K562 (cell line): ENCODE results near the gene PLEKHM3. TPM values are rescaled to one million over a fixed set of nuclear protein-coding genes. Genes with fewer than 3 reads are reported as not detected.
"Not testable (repeated sequence)": the region's sequence is repeated elsewhere in the genome, so short reads cannot be mapped to it uniquely, and the experiment has no call there.

ENCODE experiments used
- ATAC-seq: fragments of 200-7000 bp; cut with Tn5 transposase; 3 replicates; pipeline ENCODE4 v1.9.1; 2020; ENCODE audit warnings: moderate library complexity
- BruUV-seq: library from RNA; stranded (reverse); fragments of 400-500 nt; replicated peaks from 2 replicates; lab custom pipeline; 2021; lab: Mats Ljungman, UMichigan
- CTCF ChIA-PET: fragments of 300-600 bp; formaldehyde crosslinking; extraction: SDS; loops from one replicate; lab custom pipeline; 2021; ENCODE audit warnings: low intra/inter-chr PET ratio; lab: Yijun Ruan, JAX
- POLR2A ChIA-PET: fragments of 300-600, 350-650 bp; sonication (Branson Sonifier 250); formaldehyde crosslinking; extraction: SDS; loops from one replicate; lab custom pipeline; 2021; ENCODE audit warnings: antibody characterized with exemption, inconsistent platforms; lab: Yijun Ruan, JAX
- DNase-seq, 4 experiments: peaks; one replicate each; pipeline versions ENCODE4 v3.0.0 to v3.0.0-alpha.2; 2011 to 2018; ENCODE audit warnings: low spot score in 3 of 4, mixed read lengths in 3 of 4; ENCODE audit errors: extremely low read depth in 1 of 4
- FAIRE-seq: peaks from 2 replicates; lab custom pipeline; 2011; peaks lifted over from hg19 to GRCh38; lab: Jason Lieb, UNC
- H2AFZ ChIP-seq: 2 replicates; pipeline ENCODE4 v1.6.0; 2011; ENCODE audit warnings: low read depth, low read length, control low read depth, inconsistent platforms
- H3K27ac ChIP-seq: fragments of 200-600 bp; 3 replicates; pipeline ENCODE4 v1.8.0; 2011; ENCODE audit warnings: low read depth, mild to moderate bottlenecking, control low read depth, inconsistent platforms, low read length, moderate library complexity, mixed read lengths; ENCODE audit errors: extremely low read depth
- H3K27me3 ChIP-seq, 2 experiments: fragments of 300-600 bp in 1 of 2; 2 replicates in 1 of 2; 3 replicates in 1 of 2; pipeline versions ENCODE4 v1.6.0 to v1.8.0; 2011; ENCODE audit warnings: inconsistent platforms in 2 of 2, low read length in 2 of 2, mild to moderate bottlenecking in 1 of 2, mixed read lengths in 1 of 2, moderate library complexity in 1 of 2; ENCODE audit not compliant: control insufficient read depth in 2 of 2, insufficient read depth in 2 of 2
- H3K36me3 ChIP-seq: fragments of 300-600 bp; 3 replicates; pipeline ENCODE4 v1.8.0; 2011; ENCODE audit warnings: mild to moderate bottlenecking, low read length, inconsistent platforms; ENCODE audit not compliant: control insufficient read depth, insufficient read depth
- H3K4me1 ChIP-seq, 2 experiments: fragments of 200-600 bp in 1 of 2; replicated peaks in 1 of 2; 2 replicates in 1 of 2; 3 replicates in 1 of 2; pipeline versions ENCODE4 v1.5.1 to v1.8.0; 2011; ENCODE audit warnings: inconsistent platforms in 2 of 2, low read length in 2 of 2, mild to moderate bottlenecking in 1 of 2, mixed read lengths in 1 of 2, moderate library complexity in 1 of 2; ENCODE audit not compliant: control insufficient read depth in 2 of 2, insufficient read depth in 2 of 2
- H3K4me2 ChIP-seq: 2 replicates; pipeline ENCODE4 v1.6.1; 2011; ENCODE audit warnings: low read length, control low read depth, inconsistent platforms, mixed read lengths; ENCODE audit not compliant: insufficient read depth
- H3K4me3 ChIP-seq: fragments of 200-600 bp; sonication (generic), shearing (Covaris generic); 2 replicates; pipeline ENCODE4 v1.5.1; 2016; ENCODE audit warnings: control low read depth, inconsistent platforms
- H3K79me2 ChIP-seq: fragments of 200-600 bp; 3 replicates; pipeline ENCODE4 v1.8.0; 2011; ENCODE audit warnings: low read length, inconsistent platforms; ENCODE audit not compliant: control insufficient read depth, insufficient read depth
- H3K9ac ChIP-seq, 2 experiments: 2 replicates each; pipeline versions ENCODE4 v1.6.0 to v1.6.1; 2011; ENCODE audit warnings: low read depth in 2 of 2, low read length in 2 of 2, control low read depth in 1 of 2, inconsistent platforms in 1 of 2, mild to moderate bottlenecking in 1 of 2, mixed read lengths in 1 of 2; ENCODE audit not compliant: insufficient read depth in 1 of 2
- H3K9me1 ChIP-seq: one replicate; pipeline ENCODE4 v1.6.0; 2011; ENCODE audit warnings: inconsistent platforms, mild to moderate bottlenecking, low read length, moderate library complexity; ENCODE audit not compliant: control insufficient read depth, insufficient read depth
- H3K9me3 ChIP-seq: replicated peaks from 2 replicates; pipeline ENCODE4 v1.5.1; 2011; ENCODE audit warnings: low read depth, low read length, inconsistent platforms; ENCODE audit not compliant: control insufficient read depth, insufficient read depth
- H4K20me1 ChIP-seq: replicated peaks from 2 replicates; pipeline ENCODE4 v1.6.1; 2011; ENCODE audit warnings: low read length, inconsistent platforms, mixed read lengths; ENCODE audit not compliant: control insufficient read depth, insufficient read depth
- ATF3 ChIP-seq, 2 experiments: fragments of 450-650 bp in 1 of 2; sonication (generic) in 1 of 2; formaldehyde crosslinking in 1 of 2; IDR thresholded peaks in 1 of 2; conservative IDR thresholded peaks in 1 of 2; 2 replicates each; pipeline versions ENCODE4 v1.6.1 to v1.8.1; 2016 to 2023; ENCODE audit warnings: mild to moderate bottlenecking in 2 of 2, moderate library complexity in 2 of 2, inconsistent platforms in 1 of 2, missing genetic modification reagents in 1 of 2
- ETV5 ChIP-seq: sonication (generic); formaldehyde crosslinking; IDR thresholded peaks from 2 replicates; pipeline ENCODE4 v1.4.0; 2020; ENCODE audit warnings: low read depth, mild to moderate bottlenecking, missing genetic modification reagents
- MIER1 ChIP-seq: fragments of 450-650 bp; IDR thresholded peaks from 2 replicates; pipeline ENCODE4 v1.6.1; 2016; ENCODE audit warnings: antibody characterized with exemption, mild to moderate bottlenecking, low read depth
- PHF8 ChIP-seq: fragments of 200-600 bp; sonication (generic); IDR thresholded peaks from 2 replicates; pipeline ENCODE4 v1.6.1; 2012; ENCODE audit warnings: mixed run types, mild to moderate bottlenecking, inconsistent platforms, low read length, moderate library complexity, borderline replicate concordance
- ZFX ChIP-seq: sonication (generic); formaldehyde crosslinking; IDR thresholded peaks from 2 replicates; pipeline ENCODE4 v1.8.0; 2022; ENCODE audit warnings: mild to moderate bottlenecking, missing genetic modification reagents, moderate library complexity
- ZNF134 ChIP-seq: fragments of 250-450 bp; sonication (Bioruptor Pico); conservative IDR thresholded peaks from 2 replicates; pipeline ENCODE4 v1.4.0; 2020
- ZNF277 ChIP-seq: fragments of 250-450 bp; sonication (Bioruptor Pico); IDR thresholded peaks from 2 replicates; pipeline ENCODE4 v1.8.0; 2022; ENCODE audit warnings: inconsistent platforms, mild to moderate bottlenecking, moderate library complexity, borderline replicate concordance
- WGBS: fragments of 100-300 bp; shearing (Covaris generic); methylation state at CpG from one replicate; pipeline ENCODE4 v1.1.6; 2016; ENCODE audit warnings: low coverage, mixed read lengths; ENCODE audit not compliant: insufficient coverage; ENCODE audit errors: missing lambda C conversion rate; 5-methylcytosine and 5-hydroxymethylcytosine counted together
- in situ Hi-C: fragments of 300-500 bp; cut with MboI; formaldehyde crosslinking; loops from 4 replicates; pipeline ENCODE4 v1.15.0; 2018; ENCODE audit warnings: inconsistent platforms, mixed read lengths
- intact Hi-C: fragments of 100-400 bp; cut with micrococcal nuclease; formaldehyde crosslinking; loops from 2 replicates; pipeline ENCODE4 v1.14.2; 2022
- polyA plus RNA-seq, 8 experiments: library from polyadenylated mRNA; depleted of rRNA in 4 of 8; stranded (reverse) in 5 of 8; unstranded in 3 of 8; fragments of >200 nt; fragmentation: Nextera tagmentation in 2 of 8; fragmentation: Illumina TruSeq in 1 of 8; extraction: Ambion mirVana in 2 of 8; extraction: Trizol in 1 of 8; gene quantifications; 2 replicates each; pipeline versions ENCODE4 v1.2.1 to v1.2.3, GENCODE V29; 2011 to 2014; ENCODE audit warnings: inconsistent platforms in 1 of 8, missing spikeins in 1 of 8
- total RNA-seq, 7 experiments: library from RNA; depleted of rRNA in 6 of 7; stranded (reverse); fragments of >200 nt in 6 of 7; fragmentation: Illumina TruSeq in 2 of 7; extraction: Trizol in 2 of 7; gene quantifications; 2 replicates each; pipeline versions ENCODE4 v1.2.1 to v1.2.3, GENCODE V29; 2011 to 2021; ENCODE audit warnings: low replicate concordance in 1 of 7

Gene PLEKHM3
- total and polyA plus RNA-seq, 9 of the 15 experiments (the other 6 are each of a cell fraction or from before 2014, with no cell fraction given), result 0.24 to 1.6 (median 1.0) TPM

GRCh38 chr2:207811658-207812057 lies 213.7 kb downstream of the PLEKHM3 start:
- H3K9me3 ChIP-seq; ATAC-seq; H3K4me1 ChIP-seq; H3K4me2 ChIP-seq; H3K9ac ChIP-seq; DNase-seq; H3K36me3 ChIP-seq; H3K27ac ChIP-seq; BruUV-seq; POLR2A ChIA-PET; H4K20me1 ChIP-seq; CTCF ChIA-PET; in situ Hi-C loops; H3K79me2 ChIP-seq; H3K27me3 ChIP-seq; FAIRE-seq; H3K4me3 ChIP-seq; H3K9me1 ChIP-seq; TF ChIP-seq ATF3 (CRISPR knock-in tag; conservative IDR thresholded peaks at IDR 0.05): not testable (repeated sequence)
- H2AFZ ChIP-seq, result 0 out of 2 replicates have a peak overlapping the region, but pooled peaks have one; percentile 40
- intact Hi-C loops, result loop anchor here (5.0 kb wide), 1 partner anchor 44 kb away; the partner anchor contains the start of gene FZD5
- WGBS, result 63% methylated on average over 10 of the region's 10 CpGs
- TF ChIP-seq ATF3 (IDR thresholded peaks at IDR 0.05), result 0 out of 2 replicates have a peak, but pooled peaks have one; percentile 7

GRCh38 chr2:207810200-207810788 lies 215.0 kb downstream of the PLEKHM3 start:
- DNase-seq (no peak), FAIRE-seq (no peak), ATAC-seq (no peak)
- BruUV-seq, result no TSS peak
- H3K27ac ChIP-seq, result no peak overlapping the region
- intact Hi-C loops, result loop anchor here (5.0 kb wide), 1 partner anchor 43 kb away; the partner anchor contains the start of gene FZD5
- H3K4me1 ChIP-seq, result peaks cover 3 to 6% of the 10 kb centered on the region in 2 experiments; a peak in 4 of 5 replicates
- H3K36me3 ChIP-seq, result no peaks in the 10 kb centered on the region
- H3K27me3 ChIP-seq, result no peaks in the 10 kb centered on the region
- H3K9ac ChIP-seq, result no peak overlapping the region
- H2AFZ ChIP-seq, result peak overlapping the region; percentile 79
- H4K20me1 ChIP-seq, result no peaks in the 10 kb centered on the region
- no peak for TF ChIP-seq ETV5
- TF ChIP-seq ZNF134 (CRISPR knock-in tag), result no peak
- no peak for TF ChIP-seq ZNF277 (CRISPR knock-in tag)
- TF ChIP-seq MIER1, result no peak
- no peak for TF ChIP-seq ZFX
- no peak for TF ChIP-seq PHF8
- WGBS, result 84% methylated on average over 4 of the region's 4 CpGs
- CTCF ChIA-PET, result no interaction called here
- no peaks in the 10 kb centered on the region for H3K9me3 ChIP-seq
- H3K9me1 ChIP-seq, result no peaks in the 10 kb centered on the region
- in situ Hi-C loops, result no loop called here
- POLR2A ChIA-PET, result interaction anchor here (0.8 kb wide), 2 partner anchors 14 to 41 kb away, joined by 3 to 4 read pairs; no protein-coding TSS in a partner anchor
- H3K4me2 ChIP-seq, result no peak overlapping the region
- H3K4me3 ChIP-seq, result no peak overlapping the region
- H3K79me2 ChIP-seq, result no peaks in the 10 kb centered on the region
